Activated naive CD4-positive, alpha-beta T cell (primary cell): Measurements from ENCODE around the gene SIM2.

Experiments
- DNase-seq, 4 experiments: peaks; one replicate each; lab custom pipeline; 2025; lab: John Stamatoyannopoulos, UW

The SIM2 gene

DNA sequence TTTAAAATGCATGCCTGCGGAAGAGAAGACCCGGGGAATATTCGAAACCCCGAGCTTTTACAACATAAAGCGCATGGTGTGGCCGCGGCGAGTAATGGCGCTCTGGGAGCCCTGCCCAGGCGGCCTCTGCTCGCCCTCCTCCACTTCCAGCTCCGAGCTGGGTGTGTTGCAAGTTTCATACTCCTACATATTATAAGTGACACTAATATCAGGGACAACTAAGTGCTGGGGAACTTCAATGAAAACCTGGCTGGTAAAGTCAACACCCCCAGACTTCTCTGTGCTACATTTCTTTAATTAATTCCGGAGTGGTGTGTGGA lies 11.8 kb downstream of the SIM2 start:
- DNase-seq: no peak

DNA sequence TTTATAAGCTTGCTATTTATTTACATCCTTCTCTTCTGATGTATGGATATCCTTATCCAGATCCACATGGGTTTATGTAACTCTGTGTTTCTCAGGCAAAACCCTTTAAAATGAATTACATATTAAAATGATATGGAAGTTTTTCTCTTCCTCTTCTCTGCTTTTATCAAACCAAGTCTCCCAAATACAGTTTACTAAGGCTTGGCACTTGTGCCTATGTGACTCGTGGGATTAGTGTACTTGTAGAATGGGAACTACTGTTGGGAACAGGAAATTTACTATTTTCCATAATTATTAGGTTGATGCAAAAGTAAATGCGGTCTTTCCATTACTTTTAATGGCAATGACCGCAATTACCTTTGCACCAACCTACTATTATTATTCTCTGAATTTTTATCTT lies 14.8 kb downstream of the SIM2 start:
- DNase-seq: no peak

- no peak for DNase-seq
These were observed 17.5 kb downstream of the SIM2 start for GRCh38 chr21:36716387-36716786.

GRCh38 chr21:36716836-36717235 lies 17.9 kb downstream of the SIM2 start:
- no peak for DNase-seq

DNA sequence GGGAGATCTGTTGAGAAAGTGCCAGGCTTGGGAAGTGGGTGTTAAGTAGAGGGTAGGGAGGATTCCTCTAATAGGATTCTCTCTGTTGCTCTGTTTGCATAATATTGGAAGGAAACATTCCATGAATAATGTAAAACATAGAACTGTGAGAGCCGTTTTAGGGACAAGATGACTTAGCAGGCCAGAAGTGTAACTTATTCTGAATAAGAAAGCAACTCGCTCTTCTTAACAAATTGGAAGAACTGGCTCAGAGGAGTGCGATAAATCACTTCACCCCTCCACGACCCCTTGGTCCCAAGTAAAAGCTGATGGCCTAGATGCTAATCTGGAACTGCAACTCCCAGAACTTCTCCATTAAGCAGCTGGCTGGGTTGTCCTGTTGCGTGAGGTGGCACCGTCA lies 19.1 kb downstream of the SIM2 start:
- DNase-seq: no peak

GRCh38 chr21:36718951-36719501 lies 20.1 kb downstream of the SIM2 start:
- no peak for DNase-seq

DNA sequence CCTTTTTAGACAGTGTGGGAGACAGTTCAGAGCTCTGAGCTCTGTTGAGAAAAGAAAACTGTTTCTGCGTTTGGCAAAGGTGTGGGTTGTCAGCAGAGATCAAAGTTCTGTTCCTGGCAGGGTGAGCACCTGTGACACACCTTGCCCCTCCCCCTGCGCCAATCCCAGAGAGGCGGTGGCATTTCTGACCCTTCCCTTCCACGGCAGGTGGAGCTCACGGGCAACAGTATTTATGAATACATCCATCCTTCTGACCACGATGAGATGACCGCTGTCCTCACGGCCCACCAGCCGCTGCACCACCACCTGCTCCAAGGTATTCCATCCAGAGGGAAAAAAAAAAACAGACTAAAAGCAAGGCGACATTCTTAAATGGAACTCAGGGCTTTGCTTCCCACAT lies 20.7 kb downstream of the SIM2 start:
- no peak for DNase-seq

GRCh38 chr21:36721817-36722216 lies 22.9 kb downstream of the SIM2 start:
- DNase-seq: no peak

DNA sequence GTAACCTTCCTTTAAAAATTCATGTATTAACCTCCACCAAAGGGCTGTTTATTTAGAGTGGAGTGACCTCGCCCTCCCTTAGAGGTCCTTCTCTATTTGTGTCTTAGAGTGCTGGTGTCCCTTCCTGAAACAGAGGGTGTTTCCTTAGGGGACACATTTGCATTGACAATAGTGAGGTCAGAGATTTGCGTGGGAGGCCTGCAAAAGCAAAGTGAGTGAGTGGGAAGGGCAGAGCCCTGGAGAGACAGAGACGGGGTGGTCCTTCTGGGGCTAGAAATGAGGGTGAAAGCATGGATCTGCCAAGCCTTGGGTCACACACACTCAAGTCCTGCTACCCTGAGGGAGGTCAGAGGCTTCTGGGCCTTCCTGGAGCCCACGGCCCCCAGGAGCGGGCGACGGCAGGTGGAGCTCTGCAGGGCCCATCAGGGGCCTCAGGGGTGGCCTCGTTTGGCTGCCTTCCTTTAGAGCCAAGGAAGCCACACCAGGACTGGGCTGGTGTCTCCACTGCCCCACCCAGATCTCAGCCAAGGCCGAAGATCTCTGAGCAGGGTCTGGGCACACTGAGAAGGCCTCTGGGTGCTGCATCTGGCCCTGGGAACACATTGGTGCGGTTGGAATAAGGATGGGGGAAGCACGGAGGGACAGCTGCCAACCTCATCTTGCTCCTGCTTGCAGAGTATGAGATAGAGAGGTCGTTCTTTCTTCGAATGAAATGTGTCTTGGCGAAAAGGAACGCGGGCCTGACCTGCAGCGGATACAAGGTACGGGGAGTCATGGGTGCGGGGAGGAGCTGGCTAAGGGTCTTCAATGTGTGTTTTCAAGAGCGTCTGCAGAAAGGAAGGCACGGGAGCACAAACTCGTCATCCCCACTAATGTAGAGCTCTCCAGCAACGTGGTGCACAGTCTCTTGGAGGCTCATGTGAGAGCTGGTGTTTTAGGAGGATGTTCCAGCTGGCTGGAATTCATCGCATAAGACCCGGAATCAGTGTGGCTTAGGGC lies 23.8 kb downstream of the SIM2 start:
- DNase-seq: no peak

DNA sequence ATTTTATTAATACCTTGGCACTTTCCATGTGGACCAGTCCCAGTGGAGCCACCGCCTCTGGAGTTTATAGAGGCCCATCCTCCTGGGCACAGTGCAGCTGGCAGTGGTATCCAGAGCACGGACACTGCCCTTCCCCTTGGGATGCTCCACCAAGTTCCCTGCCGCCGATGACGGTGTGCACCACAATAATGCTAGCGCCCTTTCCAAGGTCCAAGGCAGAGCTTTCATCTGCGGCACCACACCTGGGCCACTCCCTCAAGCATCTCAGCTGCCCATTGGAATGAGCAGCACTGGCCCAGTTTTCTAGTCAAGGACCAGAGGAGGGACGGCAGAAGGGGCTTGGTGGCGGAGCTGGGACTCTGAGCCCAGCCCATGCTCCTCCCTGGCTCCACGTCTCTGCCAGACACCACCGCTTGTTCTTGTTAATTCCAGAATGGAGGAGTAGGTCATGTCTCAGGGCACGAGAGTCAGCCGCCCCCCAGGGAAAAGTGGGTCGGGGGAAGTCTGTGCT lies 24.5 kb downstream of the SIM2 start:
- DNase-seq: no peak

- no peak for DNase-seq
These were observed 25.7 kb downstream of the SIM2 start for GRCh38 chr21:36724660-36725059.

- DNase-seq: no peak
These were observed 27.0 kb downstream of the SIM2 start for GRCh38 chr21:36725793-36726386.

GRCh38 chr21:36727866-36728265 lies 29.0 kb downstream of the SIM2 start:
- DNase-seq: no peak

GRCh38 chr21:36728371-36729111 lies 29.6 kb downstream of the SIM2 start:
- DNase-seq: no peak

GRCh38 chr21:36729310-36729970 lies 30.5 kb downstream of the SIM2 start:
- no peak for DNase-seq

- no peak for DNase-seq
These were observed 31.7 kb downstream of the SIM2 start for GRCh38 chr21:36730291-36731281.

GRCh38 chr21:36732217-36732616 lies 33.3 kb downstream of the SIM2 start:
- no peak for DNase-seq

- DNase-seq: no peak
These were observed 33.8 kb downstream of the SIM2 start for GRCh38 chr21:36732761-36733160.

DNA sequence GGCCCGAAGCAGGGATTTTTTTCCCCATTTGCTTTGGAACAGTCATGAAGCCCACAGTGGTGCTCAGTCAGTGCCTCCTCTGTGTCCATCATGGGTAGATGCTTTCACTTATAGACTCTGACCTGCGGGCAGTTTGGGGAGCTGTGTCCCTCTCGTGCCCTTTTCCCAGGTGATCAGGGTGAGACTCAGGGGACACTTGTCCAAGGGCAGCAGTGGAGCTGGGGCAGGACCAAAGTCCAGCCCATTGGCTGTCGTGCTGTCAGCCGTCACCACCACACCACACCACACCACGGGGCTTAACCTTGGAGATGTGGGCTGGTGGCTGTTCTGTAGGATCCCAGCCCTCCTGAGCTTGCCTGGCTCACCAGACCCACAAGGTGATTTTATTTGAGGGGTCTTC lies 34.9 kb downstream of the SIM2 start:
- DNase-seq: no peak

DNA sequence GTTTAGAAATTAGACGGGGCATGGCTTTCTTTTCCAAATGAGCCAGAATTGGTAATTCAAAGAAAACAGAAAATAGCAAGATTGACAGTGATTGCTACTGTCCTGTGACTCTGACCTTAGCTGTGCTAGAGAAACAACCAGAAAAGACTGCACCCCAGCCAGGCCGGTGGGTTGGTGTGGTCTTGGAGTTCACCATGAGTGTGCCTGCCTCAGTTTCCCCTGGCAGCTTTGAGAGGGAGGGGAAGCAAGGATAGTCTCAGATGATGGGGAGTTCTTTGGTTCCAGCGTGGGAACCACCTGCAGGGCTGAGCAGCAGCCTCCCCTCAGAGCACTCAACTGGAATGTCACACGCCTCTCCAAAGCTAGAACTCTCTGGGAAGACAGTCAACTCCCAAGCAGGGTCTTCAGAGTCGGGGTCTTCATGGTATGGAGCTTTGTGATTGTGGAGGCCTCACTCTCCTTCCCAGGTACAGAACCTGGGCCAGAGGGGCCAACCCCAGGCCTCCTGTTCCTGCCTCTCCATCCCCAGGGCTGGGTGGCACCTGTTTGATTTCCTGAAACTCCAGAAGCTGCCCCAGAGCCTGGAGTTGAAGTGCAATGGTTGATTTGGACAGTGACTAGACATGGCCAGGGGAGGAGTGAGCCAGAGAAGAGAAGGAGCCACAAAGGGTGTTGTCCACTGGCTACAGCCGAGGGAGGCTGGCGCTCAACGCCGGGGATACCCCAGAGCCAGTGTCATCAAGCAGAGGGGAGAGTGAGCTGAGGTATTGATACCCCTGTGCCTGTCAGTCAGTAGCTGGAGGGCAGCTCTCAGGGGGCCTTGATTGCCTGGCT lies 35.7 kb downstream of the SIM2 start:
- DNase-seq: no peak
